ENCODE results near the gene C9orf40. TPM values are rescaled to one million over a fixed set of nuclear protein-coding genes. Genes with fewer than 3 reads are reported as not detected.

Gene C9orf40
- total and polyA plus RNA-seq, 2 donors (not counting 3 experiments of a cell fraction or from before 2014, with no cell fraction given) = 2.2 to 7.5 TPM

DNA sequence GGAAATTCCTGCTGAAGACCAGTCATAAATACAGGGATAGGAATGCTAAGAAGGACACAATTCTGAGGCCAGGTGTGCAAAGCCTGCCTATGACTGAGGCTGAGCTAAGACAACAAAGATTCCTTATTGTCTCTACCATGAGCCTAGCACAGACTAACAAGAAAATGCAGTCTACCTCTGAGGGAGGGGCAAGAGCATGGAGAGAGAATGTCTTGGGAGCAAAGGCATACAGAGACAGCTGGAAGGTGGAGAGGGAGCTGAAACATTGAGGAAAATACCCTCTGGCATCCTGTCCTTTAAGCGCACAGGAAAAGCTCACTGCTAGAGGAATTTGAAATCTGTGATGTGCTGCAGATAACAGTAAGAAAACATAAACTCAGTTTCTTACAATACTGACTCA, 8.8 kb upstream of the C9orf40 start:
- H3K4me1 ChIP-seq (ENCODE audit: control insufficient read depth, extremely low read depth, insufficient read depth, low read length) = no peaks in the 10 kb centered on the region
- H3K79me2 ChIP-seq (ENCODE audit: control insufficient read depth, insufficient read depth, low read length) = no peaks in the 10 kb centered on the region
- no peaks in the 10 kb centered on the region for H3K27me3 ChIP-seq (ENCODE audit: control insufficient read depth in 2 of 2, insufficient read depth in 2 of 2, low read length in 2 of 2)
- intact Hi-C loops (cut with micrococcal nuclease) = no loop called here
- H3K9me1 ChIP-seq (replicated peaks; ENCODE audit: control insufficient read depth, extremely low read depth, insufficient read depth, low read length) = no peaks in the 10 kb centered on the region
- no peak overlapping the region for H3K9ac ChIP-seq (replicated peaks; ENCODE audit: extremely low read depth, insufficient read depth, low read length)
- H2AFZ ChIP-seq (ENCODE audit: low read depth, low read length) = no peak overlapping the region
- ChIA-PET POLR2A (no interaction called here), CTCF (interaction anchor here (1.2 to 2.2 kb wide), 2 partner anchors 10 to 50 kb away, joined by 3 to 11 read pairs; partner anchors contain the start of gene C9orf40)
- no peaks in the 10 kb centered on the region for H4K20me1 ChIP-seq (replicated peaks; ENCODE audit: control insufficient read depth, extremely low read depth, insufficient read depth, low read length)
- BruUV-seq (replicated peaks) = no TSS peak
- dilution Hi-C loops (cut with MboI; ENCODE audit: extremely low pct_ligation_motif_present, low sequenced_read_pairs) = no loop called here
- H3K4me2 ChIP-seq (ENCODE audit: insufficient read depth, low read length) = no peak overlapping the region
- no peak overlapping the region for H3K4me3 ChIP-seq (replicated peaks in 1 of 3; ENCODE audit: insufficient read depth in 1 of 3, low read depth in 1 of 3, low read length in 3 of 3)
- H3K9me3 ChIP-seq (replicated peaks; ENCODE audit: control insufficient read depth, insufficient read depth, low read length) = no peaks in the 10 kb centered on the region
- no peak overlapping the region for H3K27ac ChIP-seq (ENCODE audit: insufficient read depth, low read depth, low read length)
- FAIRE-seq (no peak), DNase-seq (ENCODE audit: low read depth, low spot score) (no peak)
- no peak for TF ChIP-seq MYC (IDR thresholded peaks at IDR 0.05; ENCODE audit: low read depth, low read length)
- TF ChIP-seq FOS (IDR thresholded peaks at IDR 0.05; ENCODE audit: borderline replicate concordance, insufficient read depth, low read length) = no peak
- no peak for TF ChIP-seq POLR2A (IDR thresholded peaks at IDR 0.05; ENCODE audit: low read depth, low read length)
- TF ChIP-seq, protein P1, sequence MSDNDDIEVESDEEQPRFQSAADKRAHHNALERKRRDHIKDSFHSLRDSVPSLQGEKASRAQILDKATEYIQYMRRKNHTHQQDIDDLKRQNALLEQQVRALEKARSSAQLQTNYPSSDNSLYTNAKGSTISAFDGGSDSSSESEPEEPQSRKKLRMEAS (IDR thresholded peaks at IDR 0.05; ENCODE audit: insufficient read depth, insufficient read length) = no peak
- no peak for TF ChIP-seq EZH2 (IDR thresholded peaks at IDR 0.05; ENCODE audit: borderline replicate concordance, low read depth, low read length, severe bottlenecking)
- TF ChIP-seq GATA2 (IDR thresholded peaks at IDR 0.05; ENCODE audit: insufficient read depth, insufficient read length, low read depth, low read length) = no peak
- no peaks in the 10 kb centered on the region for H3K36me3 ChIP-seq (ENCODE audit: control insufficient read depth in 2 of 2, extremely low read depth in 1 of 2, insufficient read depth in 2 of 2, low read length in 2 of 2)

DNA sequence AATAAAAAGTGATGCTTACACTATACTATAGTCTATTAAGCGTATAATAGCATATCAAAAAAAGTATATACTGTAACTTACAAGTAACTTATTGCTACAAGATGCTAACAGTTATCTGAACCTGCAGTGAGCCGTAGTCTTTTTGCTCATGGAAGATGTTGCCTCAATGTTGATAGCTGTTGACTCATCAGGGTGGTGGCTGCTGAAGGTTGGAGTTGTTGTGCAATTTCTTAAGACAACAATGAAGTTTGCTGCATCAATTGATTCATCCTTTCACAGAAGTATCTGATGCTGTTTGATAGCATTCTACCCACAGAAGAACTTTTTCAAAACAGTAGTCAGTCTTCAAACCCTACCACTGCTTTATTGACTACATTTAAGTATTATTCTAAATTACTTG, 7.8 kb upstream of the C9orf40 start:
- Histone ChIP-seq H3K4me3 (replicated peaks in 1 of 3; ENCODE audit: insufficient read depth in 1 of 3, low read depth in 1 of 3, low read length in 3 of 3) (no peak overlapping the region), H3K9ac (replicated peaks; ENCODE audit: extremely low read depth, insufficient read depth, low read length) (no peak overlapping the region), H3K4me1 (ENCODE audit: control insufficient read depth, extremely low read depth, insufficient read depth, low read length) (no peaks in the 10 kb centered on the region), H3K36me3 (ENCODE audit: control insufficient read depth in 2 of 2, extremely low read depth in 1 of 2, insufficient read depth in 2 of 2, low read length in 2 of 2) (no peaks in the 10 kb centered on the region), H2AFZ (ENCODE audit: low read depth, low read length) (no peak overlapping the region), H3K4me2 (ENCODE audit: insufficient read depth, low read length) (no peak overlapping the region), H3K27ac (ENCODE audit: insufficient read depth, low read depth, low read length) (no peak overlapping the region), H3K27me3 (ENCODE audit: control insufficient read depth in 2 of 2, insufficient read depth in 2 of 2, low read length in 2 of 2) (no peaks in the 10 kb centered on the region), H3K79me2 (ENCODE audit: control insufficient read depth, insufficient read depth, low read length) (no peaks in the 10 kb centered on the region), H3K9me1 (replicated peaks; ENCODE audit: control insufficient read depth, extremely low read depth, insufficient read depth, low read length) (no peaks in the 10 kb centered on the region), H4K20me1 (replicated peaks; ENCODE audit: control insufficient read depth, extremely low read depth, insufficient read depth, low read length) (no peaks in the 10 kb centered on the region), H3K9me3 (replicated peaks; ENCODE audit: control insufficient read depth, insufficient read depth, low read length) (no peaks in the 10 kb centered on the region)
- intact Hi-C loops (cut with micrococcal nuclease) = no loop called here
- ChIA-PET POLR2A (no interaction called here), CTCF (interaction anchor here (2.2 kb wide), 1 partner anchor 9 kb away, joined by 11 read pairs; the partner anchor contains the start of gene C9orf40)
- DNase-seq (ENCODE audit: low read depth, low spot score) = no peak
- dilution Hi-C loops (cut with MboI; ENCODE audit: extremely low pct_ligation_motif_present, low sequenced_read_pairs) = no loop called here
- no peak for FAIRE-seq
- TF ChIP-seq, protein P2, sequence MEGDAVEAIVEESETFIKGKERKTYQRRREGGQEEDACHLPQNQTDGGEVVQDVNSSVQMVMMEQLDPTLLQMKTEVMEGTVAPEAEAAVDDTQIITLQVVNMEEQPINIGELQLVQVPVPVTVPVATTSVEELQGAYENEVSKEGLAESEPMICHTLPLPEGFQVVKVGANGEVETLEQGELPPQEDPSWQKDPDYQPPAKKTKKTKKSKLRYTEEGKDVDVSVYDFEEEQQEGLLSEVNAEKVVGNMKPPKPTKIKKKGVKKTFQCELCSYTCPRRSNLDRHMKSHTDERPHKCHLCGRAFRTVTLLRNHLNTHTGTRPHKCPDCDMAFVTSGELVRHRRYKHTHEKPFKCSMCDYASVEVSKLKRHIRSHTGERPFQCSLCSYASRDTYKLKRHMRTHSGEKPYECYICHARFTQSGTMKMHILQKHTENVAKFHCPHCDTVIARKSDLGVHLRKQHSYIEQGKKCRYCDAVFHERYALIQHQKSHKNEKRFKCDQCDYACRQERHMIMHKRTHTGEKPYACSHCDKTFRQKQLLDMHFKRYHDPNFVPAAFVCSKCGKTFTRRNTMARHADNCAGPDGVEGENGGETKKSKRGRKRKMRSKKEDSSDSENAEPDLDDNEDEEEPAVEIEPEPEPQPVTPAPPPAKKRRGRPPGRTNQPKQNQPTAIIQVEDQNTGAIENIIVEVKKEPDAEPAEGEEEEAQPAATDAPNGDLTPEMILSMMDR (IDR thresholded peaks at IDR 0.05; ENCODE audit: extremely low read depth in 1 of 2, insufficient read depth in 1 of 2, low read depth in 1 of 2, low read length in 2 of 2) = no peak
- TF ChIP-seq EZH2 (IDR thresholded peaks at IDR 0.05; ENCODE audit: borderline replicate concordance, low read depth, low read length, severe bottlenecking) = no peak
- TF ChIP-seq GATA2 (IDR thresholded peaks at IDR 0.05; ENCODE audit: insufficient read depth, insufficient read length, low read depth, low read length) = no peak
- TF ChIP-seq MYC (IDR thresholded peaks at IDR 0.05; ENCODE audit: low read depth, low read length) = no peak
- TF ChIP-seq JUN (IDR thresholded peaks at IDR 0.05; ENCODE audit: borderline replicate concordance, insufficient read depth, insufficient read length, low read depth) = no peak
- TF ChIP-seq FOS (IDR thresholded peaks at IDR 0.05; ENCODE audit: borderline replicate concordance, insufficient read depth, low read length) = no peak
- BruUV-seq (replicated peaks) = no TSS peak

All from endothelial cell of umbilical vein (primary cell).